PC-9 (cell line): ENCODE results near the gene MPP1. TPM values are rescaled to one million over a fixed set of nuclear protein-coding genes. Genes with fewer than 3 reads are reported as not detected.
"Not testable (repeated sequence)": the region's sequence is repeated elsewhere in the genome, so short reads cannot be mapped to it uniquely, and the experiment has no call there.

Experiments used
- BruUV-seq: library from RNA; stranded (reverse); fragments of 400-500 nt; replicated peaks from 2 replicates; lab custom pipeline; 2021; lab: Mats Ljungman, UMichigan
- CTCF ChIA-PET: fragments of 300-600 bp; sonication (Branson Sonifier 250); formaldehyde crosslinking; loops from one replicate; lab custom pipeline; 2022; ENCODE audit warnings: antibody characterized with exemption; lab: Charles Lee
- POLR2A ChIA-PET: fragments of 300-600 bp; sonication (Branson Sonifier 250); formaldehyde crosslinking; loops from one replicate; lab custom pipeline; 2022; ENCODE audit warnings: antibody characterized with exemption; ENCODE audit not compliant: unreplicated experiment; lab: Charles Lee
- DNase-seq, 2 experiments: peaks; one replicate each; pipeline versions ENCODE4 v3.0.0 to v3.0.0-alpha.2; 2015 to 2022; ENCODE audit warnings: mixed read lengths in 1 of 2
- H2AFZ ChIP-seq: fragments of 200-600 bp; sonication (generic); 2 replicates; pipeline ENCODE4 v1.8.1; 2017; ENCODE audit warnings: antibody characterized with exemption
- H3F3A ChIP-seq: fragments of 200-600 bp; sonication (generic); 2 replicates; pipeline ENCODE4 v1.8.1; 2017; ENCODE audit warnings: antibody characterized with exemption, mild to moderate bottlenecking, low read depth; ENCODE audit not compliant: insufficient read depth
- H3K27ac ChIP-seq: fragments of 200-600 bp; sonication (generic); 2 replicates; pipeline ENCODE4 v1.6.1; 2016; ENCODE audit warnings: mixed run types
- H3K27me3 ChIP-seq: fragments of 200-600 bp; sonication (generic); 2 replicates; pipeline ENCODE4 v1.6.1; 2016; ENCODE audit warnings: low read depth, mixed run types; ENCODE audit not compliant: insufficient read depth
- H3K36me3 ChIP-seq: fragments of 200-600 bp; sonication (generic); 2 replicates; pipeline ENCODE4 v1.6.1; 2016; ENCODE audit warnings: low read depth, mixed run types
- H3K4me1 ChIP-seq: fragments of 200-600 bp; sonication (generic); replicated peaks from 2 replicates; pipeline ENCODE4 v1.6.1; 2016; ENCODE audit warnings: mixed run types; ENCODE audit not compliant: insufficient read depth
- H3K4me2 ChIP-seq: fragments of 200-600 bp; sonication (generic); 2 replicates; pipeline ENCODE4 v1.6.1; 2017; ENCODE audit warnings: mixed run types
- H3K4me3 ChIP-seq: fragments of 200-600 bp; sonication (generic); 2 replicates; pipeline ENCODE4 v1.6.1; 2016; ENCODE audit warnings: mixed run types
- H3K79me2 ChIP-seq: fragments of 200-600 bp; sonication (generic); 2 replicates; pipeline ENCODE4 v1.6.1; 2017; ENCODE audit warnings: low read depth, mixed run types
- H3K9me2 ChIP-seq: fragments of 200-600 bp; sonication (generic); 2 replicates; pipeline ENCODE4 v1.8.1; 2017; ENCODE audit warnings: mild to moderate bottlenecking; ENCODE audit not compliant: insufficient read depth
- H3K9me3 ChIP-seq: fragments of 200-600 bp; sonication (generic); 2 replicates; pipeline ENCODE4 v1.8.1; 2016; ENCODE audit warnings: low read depth; ENCODE audit not compliant: insufficient read depth
- H4K20me1 ChIP-seq: fragments of 200-600 bp; sonication (generic); 2 replicates; pipeline ENCODE4 v1.8.1; 2017; ENCODE audit not compliant: insufficient read depth
- EZH2 ChIP-seq: fragments of 200-600 bp; sonication (generic); IDR thresholded peaks from 2 replicates; pipeline ENCODE4 v1.8.0; 2017; ENCODE audit warnings: antibody characterized with exemption, low read depth
- intact Hi-C: fragments of 100-400 bp; cut with micrococcal nuclease; formaldehyde crosslinking; loops from one replicate; pipeline ENCODE4 v1.10.0; 2022; ENCODE audit not compliant: unreplicated experiment
- total RNA-seq: library from RNA; stranded (reverse); gene quantifications from 2 replicates; pipeline ENCODE4 v1.2.3, GENCODE V29; 2021
- TF ChIP-seq, protein P1 (sequence below): fragments of 200-600 bp; sonication (generic); conservative IDR thresholded peaks from 2 replicates; pipeline ENCODE4 v1.6.1; 2017; ENCODE audit warnings: mixed run types, antibody characterized with exemption, mild to moderate bottlenecking, moderate library complexity

The MPP1 gene
- total RNA-seq, 1 experiment from 2014 or later, result 4.8 TPM

DNA sequence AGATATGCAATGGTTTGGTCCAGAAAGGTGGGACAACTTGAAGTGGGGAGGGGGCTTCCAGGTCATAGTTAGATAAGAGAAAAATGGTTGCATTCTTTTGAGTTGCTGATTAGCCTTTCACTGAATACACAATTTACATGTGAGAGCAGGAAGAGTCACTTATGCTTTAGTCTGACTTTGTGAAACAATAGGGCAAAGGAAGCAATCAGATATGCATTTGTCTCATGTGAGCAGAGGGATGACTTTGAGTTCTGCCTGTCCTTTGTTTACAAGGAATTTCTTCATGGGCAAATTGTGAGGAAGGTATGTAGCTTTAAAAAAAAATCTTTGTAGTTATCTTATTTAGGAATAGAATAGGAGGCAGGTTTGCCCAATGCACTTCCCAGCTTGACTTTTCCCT lies 16.2 kb upstream of the MPP1 start:
- Histone ChIP-seq H3K79me2 (no peaks in the 10 kb centered on the region), H2AFZ (no peak overlapping the region), H3K4me1 (no peaks in the 10 kb centered on the region), H3K4me3 (no peak overlapping the region), H3K9me3 (no peaks in the 10 kb centered on the region), H3K4me2 (no peak overlapping the region), H3F3A (no peaks in the 10 kb centered on the region), H3K27me3 (no peaks in the 10 kb centered on the region), H3K9me2 (no peaks in the 10 kb centered on the region), H3K36me3 (no peaks in the 10 kb centered on the region), H3K27ac (no peak overlapping the region), H4K20me1 (no peaks in the 10 kb centered on the region)
- CTCF ChIA-PET, result interaction anchor here (0.6 kb wide), 1 partner anchor 851 kb away, joined by 5 read pairs; no protein-coding TSS in a partner anchor
- BruUV-seq, result no TSS peak
- POLR2A ChIA-PET, result no interaction called here
- intact Hi-C loops, result no loop called here
- TF ChIP-seq, protein P1, sequence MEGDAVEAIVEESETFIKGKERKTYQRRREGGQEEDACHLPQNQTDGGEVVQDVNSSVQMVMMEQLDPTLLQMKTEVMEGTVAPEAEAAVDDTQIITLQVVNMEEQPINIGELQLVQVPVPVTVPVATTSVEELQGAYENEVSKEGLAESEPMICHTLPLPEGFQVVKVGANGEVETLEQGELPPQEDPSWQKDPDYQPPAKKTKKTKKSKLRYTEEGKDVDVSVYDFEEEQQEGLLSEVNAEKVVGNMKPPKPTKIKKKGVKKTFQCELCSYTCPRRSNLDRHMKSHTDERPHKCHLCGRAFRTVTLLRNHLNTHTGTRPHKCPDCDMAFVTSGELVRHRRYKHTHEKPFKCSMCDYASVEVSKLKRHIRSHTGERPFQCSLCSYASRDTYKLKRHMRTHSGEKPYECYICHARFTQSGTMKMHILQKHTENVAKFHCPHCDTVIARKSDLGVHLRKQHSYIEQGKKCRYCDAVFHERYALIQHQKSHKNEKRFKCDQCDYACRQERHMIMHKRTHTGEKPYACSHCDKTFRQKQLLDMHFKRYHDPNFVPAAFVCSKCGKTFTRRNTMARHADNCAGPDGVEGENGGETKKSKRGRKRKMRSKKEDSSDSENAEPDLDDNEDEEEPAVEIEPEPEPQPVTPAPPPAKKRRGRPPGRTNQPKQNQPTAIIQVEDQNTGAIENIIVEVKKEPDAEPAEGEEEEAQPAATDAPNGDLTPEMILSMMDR, result no peak
- TF ChIP-seq EZH2, result no peak
- no peak for DNase-seq

DNA sequence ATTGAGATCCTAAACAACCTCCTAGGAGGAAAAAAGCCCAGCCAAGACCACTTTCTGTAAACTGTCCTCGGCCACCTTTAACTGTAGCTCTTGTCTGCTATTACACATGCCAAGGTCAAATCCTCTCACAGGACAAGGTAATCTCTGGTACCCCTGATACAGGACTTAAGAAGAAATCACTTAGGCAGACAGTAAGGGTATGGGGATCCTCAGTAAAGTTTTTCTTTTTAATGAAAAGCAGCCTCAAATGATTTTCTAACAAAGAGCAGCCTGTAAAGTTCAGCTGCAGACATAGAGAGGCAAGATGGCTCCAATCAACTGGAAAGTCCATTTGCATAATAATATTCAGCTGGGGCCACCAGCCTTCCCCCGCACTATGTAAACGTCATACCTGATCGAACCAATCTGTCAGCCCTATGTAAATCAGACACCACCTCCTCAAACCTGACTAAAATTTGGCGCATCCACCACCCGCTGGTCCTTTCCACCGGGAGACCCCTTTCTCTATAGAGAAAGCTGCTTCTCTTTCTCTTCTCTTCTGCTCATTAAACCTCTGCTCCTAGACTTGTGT lies 14.6 kb upstream of the MPP1 start:
- H3K27ac ChIP-seq, result no peak overlapping the region
- no peaks in the 10 kb centered on the region for H3K79me2 ChIP-seq
- no peak for TF ChIP-seq EZH2
- TF ChIP-seq, protein P1, result no peak
- H3K4me1 ChIP-seq, result no peaks in the 10 kb centered on the region
- no peaks in the 10 kb centered on the region for H3K36me3 ChIP-seq
- ChIA-PET POLR2A (no interaction called here), CTCF (no interaction called here)
- no peak for DNase-seq
- H3K9me2 ChIP-seq, result no peaks in the 10 kb centered on the region
- no peaks in the 10 kb centered on the region for H4K20me1 ChIP-seq
- H3K4me3 ChIP-seq, result no peak overlapping the region
- H3K4me2 ChIP-seq, result no peak overlapping the region
- H3K9me3 ChIP-seq, result no peaks in the 10 kb centered on the region
- no peak overlapping the region for H2AFZ ChIP-seq
- intact Hi-C loops, result no loop called here
- H3F3A ChIP-seq, result no peaks in the 10 kb centered on the region
- BruUV-seq, result no TSS peak
- no peaks in the 10 kb centered on the region for H3K27me3 ChIP-seq

DNA sequence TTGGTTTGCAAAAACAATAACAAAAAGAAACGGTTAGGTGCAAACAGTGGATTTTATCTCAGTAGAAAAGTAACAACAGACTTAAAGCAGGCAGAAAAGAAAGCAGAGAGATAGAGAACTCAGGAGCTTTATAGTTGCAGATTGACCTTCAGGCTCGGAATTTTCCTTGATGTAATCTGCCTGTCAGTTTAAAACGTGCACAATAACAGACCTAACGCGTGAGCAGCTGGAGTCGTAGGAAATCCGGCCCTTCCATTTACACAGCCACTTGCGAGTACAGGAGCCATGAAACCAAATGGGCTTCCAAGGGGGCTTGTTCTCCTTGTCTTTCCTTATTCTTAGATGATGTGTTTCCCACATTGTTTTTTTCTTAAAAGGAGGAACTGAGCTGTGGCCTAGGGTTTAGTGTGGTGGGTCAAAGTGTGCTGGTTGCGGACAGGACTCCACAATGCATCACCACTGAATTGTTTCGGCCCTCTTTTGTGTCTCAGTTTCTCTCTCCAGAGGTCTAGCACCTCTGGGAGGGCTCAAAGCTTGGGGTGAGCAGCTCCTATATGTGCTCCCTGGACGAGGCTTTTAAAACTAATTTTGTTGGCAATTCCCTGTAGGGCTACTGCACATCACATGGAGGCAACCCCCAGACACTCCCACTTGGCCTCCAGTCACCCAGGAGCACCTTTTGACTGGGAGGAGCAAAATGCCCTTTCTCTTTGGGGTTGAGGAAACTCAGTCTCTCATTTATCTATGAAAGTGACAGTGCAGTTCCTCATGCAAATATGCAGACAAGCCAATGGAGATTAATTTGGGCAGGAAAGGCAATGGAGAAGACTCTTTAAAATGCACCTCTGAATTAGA lies 13.9 kb upstream of the MPP1 start:
- DNase-seq, result no peak
- POLR2A ChIA-PET, result no interaction called here
- H3K36me3 ChIP-seq, result no peaks in the 10 kb centered on the region

DNA sequence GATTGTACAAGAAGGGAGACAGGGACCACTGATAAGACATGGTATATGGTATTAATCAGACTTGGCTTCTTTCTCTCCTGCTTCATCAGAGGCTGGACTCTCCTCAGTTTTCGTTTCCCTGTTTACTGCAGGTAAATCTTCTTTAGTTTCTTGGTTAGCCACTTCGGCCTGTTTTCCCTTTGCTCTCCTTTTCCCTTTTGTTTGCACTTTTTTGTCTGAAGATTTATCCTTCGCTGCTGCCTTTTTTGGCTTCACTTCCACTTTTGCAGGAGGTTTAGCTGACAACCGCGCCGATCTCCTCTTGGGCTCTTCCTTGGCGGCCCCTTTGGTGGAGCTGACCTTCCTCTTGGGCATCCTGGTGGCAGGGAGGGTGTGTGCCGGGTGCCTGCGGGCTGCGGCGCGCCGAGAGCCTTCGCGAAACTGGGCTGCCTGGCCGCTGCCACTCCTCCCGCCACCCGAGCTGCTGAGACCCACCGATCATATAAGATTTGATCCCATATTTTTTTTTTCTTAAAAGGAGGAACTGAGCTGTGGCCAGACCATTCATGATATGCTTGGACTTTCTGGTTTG lies 11.8 kb upstream of the MPP1 start:
- H3K4me1 ChIP-seq, H3K9me2 ChIP-seq, H4K20me1 ChIP-seq, H3K27ac ChIP-seq, H3K27me3 ChIP-seq, DNase-seq, H3K4me3 ChIP-seq, BruUV-seq, CTCF ChIA-PET, H3K36me3 ChIP-seq, H3K4me2 ChIP-seq, H3F3A ChIP-seq, H3K9me3 ChIP-seq, intact Hi-C loops, H2AFZ ChIP-seq, POLR2A ChIA-PET, H3K79me2 ChIP-seq: not testable (repeated sequence)

More for the DNA sequence above, 13.9 kb upstream of the MPP1 start:
- Histone ChIP-seq H3F3A (no peaks in the 10 kb centered on the region), H3K4me2 (no peak overlapping the region), H3K27me3 (no peaks in the 10 kb centered on the region), H3K79me2 (no peaks in the 10 kb centered on the region), H3K9me3 (no peaks in the 10 kb centered on the region), H3K4me3 (no peak overlapping the region), H4K20me1 (no peaks in the 10 kb centered on the region), H3K9me2 (no peaks in the 10 kb centered on the region), H3K4me1 (no peaks in the 10 kb centered on the region), H3K27ac (no peak overlapping the region), H2AFZ (no peak overlapping the region)
- TF ChIP-seq, protein P1, result no peak
- TF ChIP-seq EZH2, result no peak
- CTCF ChIA-PET, result no interaction called here
- no TSS peak for BruUV-seq
- intact Hi-C loops, result no loop called here

DNA sequence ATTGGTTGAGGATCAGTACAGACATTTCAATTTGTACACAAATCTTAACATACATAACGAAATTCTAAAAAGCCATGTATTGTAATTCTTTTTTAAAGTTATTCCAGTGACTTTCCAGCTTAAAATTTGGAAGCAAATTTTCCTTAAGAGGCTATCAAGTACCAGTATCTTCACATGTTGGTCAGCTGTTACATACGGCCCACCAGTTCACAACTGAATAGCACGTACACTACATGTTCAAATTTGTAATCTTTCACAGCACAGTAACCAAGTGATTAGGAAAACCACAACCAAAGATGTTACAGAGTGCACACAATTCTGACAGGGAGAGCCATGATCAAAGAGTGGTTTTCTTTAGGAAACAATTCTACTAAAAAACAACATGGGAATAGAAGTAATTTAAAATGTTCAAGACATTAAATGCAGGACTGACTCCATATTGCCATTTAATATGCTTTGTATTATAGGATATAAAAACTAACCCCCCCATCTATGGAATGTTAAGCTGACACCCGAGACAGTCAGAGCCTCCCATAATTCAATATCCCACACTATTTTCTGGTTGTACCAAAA lies 11.1 kb upstream of the MPP1 start:
- DNase-seq, CTCF ChIA-PET, BruUV-seq, H3K9me3 ChIP-seq, H3F3A ChIP-seq, H3K9me2 ChIP-seq, H3K4me3 ChIP-seq, H3K27me3 ChIP-seq, H2AFZ ChIP-seq, H3K4me2 ChIP-seq, H4K20me1 ChIP-seq, H3K27ac ChIP-seq, H3K4me1 ChIP-seq, H3K79me2 ChIP-seq, H3K36me3 ChIP-seq, POLR2A ChIA-PET, intact Hi-C loops: not testable (repeated sequence)
